GM23338 (cell line): ENCODE data around the gene ZNF687. TPM values are rescaled to one million over a fixed set of nuclear protein-coding genes. Genes with fewer than 3 reads are reported as not detected.

Source experiments
- ATAC-seq: fragments of 200-7000 bp; cut with Tn5 transposase; 3 replicates; pipeline ENCODE4 v1.9.1; 2020
- DNase-seq: peaks from one replicate; pipeline ENCODE4 v3.0.0-alpha.2; 2015; ENCODE audit warnings: low spot score
- H2AFZ ChIP-seq: fragments of 200-600 bp; sonication (generic); 2 replicates; pipeline ENCODE4 v1.8.0; 2016; ENCODE audit warnings: antibody characterized with exemption, mild to moderate bottlenecking, moderate library complexity
- H3F3A ChIP-seq: fragments of 200-600 bp; sonication (generic); replicated peaks from 2 replicates; pipeline ENCODE4 v1.8.0; 2017; ENCODE audit warnings: antibody characterized with exemption, mixed run types, low read depth
- H3K27ac ChIP-seq: fragments of 200-600 bp; sonication (generic); 2 replicates; pipeline ENCODE4 v1.6.1; 2016; ENCODE audit warnings: low read depth
- H3K27me3 ChIP-seq: fragments of 200-600 bp; sonication (generic); 2 replicates; pipeline ENCODE4 v1.8.0; 2016; ENCODE audit warnings: mild to moderate bottlenecking, mixed run types, moderate library complexity; ENCODE audit not compliant: insufficient read depth
- H3K36me3 ChIP-seq: fragments of 200-600 bp; sonication (generic); 2 replicates; pipeline ENCODE4 v1.8.0; 2016; ENCODE audit warnings: mild to moderate bottlenecking; ENCODE audit not compliant: insufficient read depth
- H3K4me1 ChIP-seq: fragments of 200-600 bp; sonication (generic); 2 replicates; pipeline ENCODE4 v1.8.0; 2016; ENCODE audit warnings: mild to moderate bottlenecking, moderate library complexity; ENCODE audit not compliant: insufficient read depth
- H3K4me2 ChIP-seq: fragments of 200-600 bp; sonication (generic); 2 replicates; pipeline ENCODE4 v1.7.1; 2017; ENCODE audit warnings: mixed run types
- H3K4me3 ChIP-seq: fragments of 200-600 bp; sonication (generic); 2 replicates; pipeline ENCODE4 v1.6.1; 2016; ENCODE audit warnings: mixed run types
- H3K79me2 ChIP-seq: fragments of 200-600 bp; sonication (generic); replicated peaks from 2 replicates; pipeline ENCODE4 v1.8.0; 2017; ENCODE audit warnings: mild to moderate bottlenecking; ENCODE audit not compliant: insufficient read depth
- H3K9me2 ChIP-seq: fragments of 200-600 bp; sonication (generic); 2 replicates; pipeline ENCODE4 v1.8.0; 2017; ENCODE audit not compliant: insufficient read depth
- H4K20me1 ChIP-seq: fragments of 200-600 bp; sonication (generic); replicated peaks from 2 replicates; pipeline ENCODE4 v1.8.0; 2017; ENCODE audit warnings: mild to moderate bottlenecking; ENCODE audit not compliant: insufficient read depth
- H3K27ac Mint-ChIP-seq: 2 replicates; pipeline ENCODE4 v1.8.0; 2020; ENCODE audit warnings: inconsistent platforms, mild to moderate bottlenecking, moderate library complexity, mixed read lengths
- H3K27me3 Mint-ChIP-seq: 3 replicates; pipeline ENCODE4 v1.8.0; 2022; ENCODE audit warnings: low read depth, mild to moderate bottlenecking, moderate library complexity, mixed read lengths, inconsistent platforms; ENCODE audit not compliant: insufficient read depth, poor library complexity
- H3K36me3 Mint-ChIP-seq: 3 replicates; pipeline ENCODE4 v1.8.0; 2021; ENCODE audit warnings: low read depth, mild to moderate bottlenecking, inconsistent platforms, moderate library complexity, mixed read lengths
- H3K4me1 Mint-ChIP-seq: 3 replicates; pipeline ENCODE4 v1.8.0; 2020; ENCODE audit warnings: mild to moderate bottlenecking, inconsistent platforms, mixed read lengths
- H3K4me3 Mint-ChIP-seq: 3 replicates; pipeline ENCODE4 v1.8.0; 2021; ENCODE audit warnings: moderate library complexity, mild to moderate bottlenecking, inconsistent platforms, mixed read lengths
- H3K9me3 Mint-ChIP-seq: 3 replicates; pipeline ENCODE4 v1.8.0; 2020; ENCODE audit warnings: moderate library complexity, mild to moderate bottlenecking, inconsistent platforms, mixed read lengths
- CREB1 ChIP-seq: fragments of 250-450 bp; sonication (Bioruptor Pico); IDR thresholded peaks from 2 replicates; pipeline ENCODE4 v1.5.0; 2020; ENCODE audit warnings: low read depth, mild to moderate bottlenecking, moderate library complexity
- EZH2 ChIP-seq: fragments of 200-600 bp; sonication (generic); IDR thresholded peaks from one replicate; pipeline ENCODE4 v1.8.0; 2017; ENCODE audit warnings: antibody characterized with exemption, mild to moderate bottlenecking, low read depth; ENCODE audit not compliant: unreplicated experiment
- EZH2phosphoT487 ChIP-seq: fragments of 200-600 bp; sonication (generic); IDR thresholded peaks from one replicate; pipeline ENCODE4 v1.8.1; 2018; ENCODE audit warnings: antibody characterized with exemption; ENCODE audit not compliant: unreplicated experiment
- JUNB ChIP-seq: IDR thresholded peaks from one replicate; pipeline ENCODE4 v1.6.1; 2016; ENCODE audit warnings: antibody characterized with exemption; ENCODE audit not compliant: unreplicated experiment
- NANOG ChIP-seq: IDR thresholded peaks from 2 replicates; pipeline ENCODE4 v1.6.1; 2016; ENCODE audit warnings: antibody characterized with exemption, borderline replicate concordance
- POLR2AphosphoS5 ChIP-seq: IDR thresholded peaks from 2 replicates; pipeline ENCODE4 v1.6.1; 2016; ENCODE audit warnings: antibody characterized with exemption, low read depth
- STAT1 ChIP-seq: IDR thresholded peaks from one replicate; pipeline ENCODE4 v1.6.1; 2016; ENCODE audit warnings: antibody characterized with exemption; ENCODE audit not compliant: unreplicated experiment
- ZNF114 ChIP-seq: fragments of 250-450 bp; sonication (Bioruptor Pico); IDR thresholded peaks from 2 replicates; pipeline ENCODE4 v1.5.0; 2020; ENCODE audit warnings: mild to moderate bottlenecking, moderate library complexity
- ZNF331 ChIP-seq: fragments of 250-450 bp; sonication (Bioruptor Pico); IDR thresholded peaks from 2 replicates; pipeline ENCODE4 v1.5.0; 2020; ENCODE audit warnings: low read depth, mild to moderate bottlenecking, moderate library complexity
- polyA plus RNA-seq: library from polyadenylated mRNA; unstranded; fragments of >200 nt; fragmentation: Nextera tagmentation; extraction: Ambion mirVana; gene quantifications from 2 replicates; pipeline ENCODE4 v1.2.1, GENCODE V29; 2016
- total RNA-seq: library from RNA; depleted of rRNA; stranded (reverse); fragments of >200 nt; shearing (Covaris generic); gene quantifications from 2 replicates; pipeline ENCODE4 v1.2.3, GENCODE V29; 2014
- TF ChIP-seq, protein P1 (sequence below): IDR thresholded peaks from one replicate; pipeline ENCODE4 v1.6.1; 2018; ENCODE audit warnings: antibody characterized with exemption; ENCODE audit not compliant: unreplicated experiment
- TF ChIP-seq, protein P2 (sequence below), 2 experiments: fragments of 200-600 bp in 1 of 2; sonication (generic) in 1 of 2; conservative IDR thresholded peaks; 2 replicates each; pipeline versions ENCODE4 v1.5.1 to v1.6.1; 2016 to 2017; ENCODE audit warnings: antibody characterized with exemption in 2 of 2, low read depth in 2 of 2, mild to moderate bottlenecking in 2 of 2, moderate library complexity in 1 of 2
- TF ChIP-seq, protein P3 (sequence below): fragments of 250-450 bp; sonication (Bioruptor Pico); IDR thresholded peaks from 2 replicates; pipeline ENCODE4 v1.5.0; 2020; ENCODE audit warnings: mild to moderate bottlenecking, moderate library complexity
- TF ChIP-seq, protein P4 (sequence below): IDR thresholded peaks from 2 replicates; pipeline ENCODE4 v1.6.1; 2016; ENCODE audit warnings: antibody characterized with exemption

The ZNF687 gene
- total and polyA plus RNA-seq, 2 experiments from 2014 or later = 7.7 to 63.9 TPM

DNA sequence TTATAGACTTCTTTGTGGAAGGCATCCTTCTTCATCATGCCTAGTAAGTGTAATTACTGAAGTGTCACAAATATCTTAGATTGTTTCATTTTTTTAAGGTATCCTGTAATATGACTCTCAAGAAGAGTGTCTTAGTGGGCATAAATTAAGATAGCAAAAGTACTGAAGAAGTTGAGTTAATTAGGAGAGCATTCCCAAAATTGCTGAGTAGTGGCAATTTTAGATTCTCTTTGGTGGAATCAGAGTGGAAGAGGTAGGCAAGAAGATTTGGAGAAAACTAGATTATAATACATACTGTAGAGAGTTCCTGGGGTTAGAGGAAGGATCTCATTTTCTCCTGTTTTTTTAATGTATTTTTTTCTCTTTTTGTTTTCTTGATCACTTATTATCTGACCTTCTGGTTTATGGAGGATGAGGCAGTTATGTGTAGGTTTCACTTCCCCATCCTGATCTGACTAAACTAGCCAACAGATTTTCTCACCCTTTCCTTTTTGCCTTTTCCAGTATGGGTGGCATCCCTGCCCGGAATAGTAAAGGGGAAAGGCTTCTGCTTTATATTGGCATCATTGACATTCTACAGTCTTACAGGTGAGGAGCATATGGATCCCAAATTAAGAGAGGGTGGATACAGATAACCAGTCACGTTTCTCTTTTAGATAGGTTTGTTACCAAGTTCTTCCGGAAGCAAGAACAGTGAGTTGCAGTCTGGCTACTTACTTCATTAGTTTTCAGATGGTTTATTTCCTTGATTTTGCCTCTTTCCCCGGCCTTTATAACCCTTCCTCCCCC, 44.2 kb upstream of the ZNF687 start:
- DNase-seq = no peak
- TF ChIP-seq, protein P1, sequence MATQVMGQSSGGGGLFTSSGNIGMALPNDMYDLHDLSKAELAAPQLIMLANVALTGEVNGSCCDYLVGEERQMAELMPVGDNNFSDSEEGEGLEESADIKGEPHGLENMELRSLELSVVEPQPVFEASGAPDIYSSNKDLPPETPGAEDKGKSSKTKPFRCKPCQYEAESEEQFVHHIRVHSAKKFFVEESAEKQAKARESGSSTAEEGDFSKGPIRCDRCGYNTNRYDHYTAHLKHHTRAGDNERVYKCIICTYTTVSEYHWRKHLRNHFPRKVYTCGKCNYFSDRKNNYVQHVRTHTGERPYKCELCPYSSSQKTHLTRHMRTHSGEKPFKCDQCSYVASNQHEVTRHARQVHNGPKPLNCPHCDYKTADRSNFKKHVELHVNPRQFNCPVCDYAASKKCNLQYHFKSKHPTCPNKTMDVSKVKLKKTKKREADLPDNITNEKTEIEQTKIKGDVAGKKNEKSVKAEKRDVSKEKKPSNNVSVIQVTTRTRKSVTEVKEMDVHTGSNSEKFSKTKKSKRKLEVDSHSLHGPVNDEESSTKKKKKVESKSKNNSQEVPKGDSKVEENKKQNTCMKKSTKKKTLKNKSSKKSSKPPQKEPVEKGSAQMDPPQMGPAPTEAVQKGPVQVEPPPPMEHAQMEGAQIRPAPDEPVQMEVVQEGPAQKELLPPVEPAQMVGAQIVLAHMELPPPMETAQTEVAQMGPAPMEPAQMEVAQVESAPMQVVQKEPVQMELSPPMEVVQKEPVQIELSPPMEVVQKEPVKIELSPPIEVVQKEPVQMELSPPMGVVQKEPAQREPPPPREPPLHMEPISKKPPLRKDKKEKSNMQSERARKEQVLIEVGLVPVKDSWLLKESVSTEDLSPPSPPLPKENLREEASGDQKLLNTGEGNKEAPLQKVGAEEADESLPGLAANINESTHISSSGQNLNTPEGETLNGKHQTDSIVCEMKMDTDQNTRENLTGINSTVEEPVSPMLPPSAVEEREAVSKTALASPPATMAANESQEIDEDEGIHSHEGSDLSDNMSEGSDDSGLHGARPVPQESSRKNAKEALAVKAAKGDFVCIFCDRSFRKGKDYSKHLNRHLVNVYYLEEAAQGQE = no peak
- TF ChIP-seq, protein P2, sequence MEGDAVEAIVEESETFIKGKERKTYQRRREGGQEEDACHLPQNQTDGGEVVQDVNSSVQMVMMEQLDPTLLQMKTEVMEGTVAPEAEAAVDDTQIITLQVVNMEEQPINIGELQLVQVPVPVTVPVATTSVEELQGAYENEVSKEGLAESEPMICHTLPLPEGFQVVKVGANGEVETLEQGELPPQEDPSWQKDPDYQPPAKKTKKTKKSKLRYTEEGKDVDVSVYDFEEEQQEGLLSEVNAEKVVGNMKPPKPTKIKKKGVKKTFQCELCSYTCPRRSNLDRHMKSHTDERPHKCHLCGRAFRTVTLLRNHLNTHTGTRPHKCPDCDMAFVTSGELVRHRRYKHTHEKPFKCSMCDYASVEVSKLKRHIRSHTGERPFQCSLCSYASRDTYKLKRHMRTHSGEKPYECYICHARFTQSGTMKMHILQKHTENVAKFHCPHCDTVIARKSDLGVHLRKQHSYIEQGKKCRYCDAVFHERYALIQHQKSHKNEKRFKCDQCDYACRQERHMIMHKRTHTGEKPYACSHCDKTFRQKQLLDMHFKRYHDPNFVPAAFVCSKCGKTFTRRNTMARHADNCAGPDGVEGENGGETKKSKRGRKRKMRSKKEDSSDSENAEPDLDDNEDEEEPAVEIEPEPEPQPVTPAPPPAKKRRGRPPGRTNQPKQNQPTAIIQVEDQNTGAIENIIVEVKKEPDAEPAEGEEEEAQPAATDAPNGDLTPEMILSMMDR (conservative IDR thresholded peaks at IDR 0.05; ENCODE audit: low read depth in 2 of 2) = no peak
- TF ChIP-seq EZH2phosphoT487 = no peak
- TF ChIP-seq JUNB = no peak
- TF ChIP-seq NANOG = no peak
- TF ChIP-seq, protein P3, sequence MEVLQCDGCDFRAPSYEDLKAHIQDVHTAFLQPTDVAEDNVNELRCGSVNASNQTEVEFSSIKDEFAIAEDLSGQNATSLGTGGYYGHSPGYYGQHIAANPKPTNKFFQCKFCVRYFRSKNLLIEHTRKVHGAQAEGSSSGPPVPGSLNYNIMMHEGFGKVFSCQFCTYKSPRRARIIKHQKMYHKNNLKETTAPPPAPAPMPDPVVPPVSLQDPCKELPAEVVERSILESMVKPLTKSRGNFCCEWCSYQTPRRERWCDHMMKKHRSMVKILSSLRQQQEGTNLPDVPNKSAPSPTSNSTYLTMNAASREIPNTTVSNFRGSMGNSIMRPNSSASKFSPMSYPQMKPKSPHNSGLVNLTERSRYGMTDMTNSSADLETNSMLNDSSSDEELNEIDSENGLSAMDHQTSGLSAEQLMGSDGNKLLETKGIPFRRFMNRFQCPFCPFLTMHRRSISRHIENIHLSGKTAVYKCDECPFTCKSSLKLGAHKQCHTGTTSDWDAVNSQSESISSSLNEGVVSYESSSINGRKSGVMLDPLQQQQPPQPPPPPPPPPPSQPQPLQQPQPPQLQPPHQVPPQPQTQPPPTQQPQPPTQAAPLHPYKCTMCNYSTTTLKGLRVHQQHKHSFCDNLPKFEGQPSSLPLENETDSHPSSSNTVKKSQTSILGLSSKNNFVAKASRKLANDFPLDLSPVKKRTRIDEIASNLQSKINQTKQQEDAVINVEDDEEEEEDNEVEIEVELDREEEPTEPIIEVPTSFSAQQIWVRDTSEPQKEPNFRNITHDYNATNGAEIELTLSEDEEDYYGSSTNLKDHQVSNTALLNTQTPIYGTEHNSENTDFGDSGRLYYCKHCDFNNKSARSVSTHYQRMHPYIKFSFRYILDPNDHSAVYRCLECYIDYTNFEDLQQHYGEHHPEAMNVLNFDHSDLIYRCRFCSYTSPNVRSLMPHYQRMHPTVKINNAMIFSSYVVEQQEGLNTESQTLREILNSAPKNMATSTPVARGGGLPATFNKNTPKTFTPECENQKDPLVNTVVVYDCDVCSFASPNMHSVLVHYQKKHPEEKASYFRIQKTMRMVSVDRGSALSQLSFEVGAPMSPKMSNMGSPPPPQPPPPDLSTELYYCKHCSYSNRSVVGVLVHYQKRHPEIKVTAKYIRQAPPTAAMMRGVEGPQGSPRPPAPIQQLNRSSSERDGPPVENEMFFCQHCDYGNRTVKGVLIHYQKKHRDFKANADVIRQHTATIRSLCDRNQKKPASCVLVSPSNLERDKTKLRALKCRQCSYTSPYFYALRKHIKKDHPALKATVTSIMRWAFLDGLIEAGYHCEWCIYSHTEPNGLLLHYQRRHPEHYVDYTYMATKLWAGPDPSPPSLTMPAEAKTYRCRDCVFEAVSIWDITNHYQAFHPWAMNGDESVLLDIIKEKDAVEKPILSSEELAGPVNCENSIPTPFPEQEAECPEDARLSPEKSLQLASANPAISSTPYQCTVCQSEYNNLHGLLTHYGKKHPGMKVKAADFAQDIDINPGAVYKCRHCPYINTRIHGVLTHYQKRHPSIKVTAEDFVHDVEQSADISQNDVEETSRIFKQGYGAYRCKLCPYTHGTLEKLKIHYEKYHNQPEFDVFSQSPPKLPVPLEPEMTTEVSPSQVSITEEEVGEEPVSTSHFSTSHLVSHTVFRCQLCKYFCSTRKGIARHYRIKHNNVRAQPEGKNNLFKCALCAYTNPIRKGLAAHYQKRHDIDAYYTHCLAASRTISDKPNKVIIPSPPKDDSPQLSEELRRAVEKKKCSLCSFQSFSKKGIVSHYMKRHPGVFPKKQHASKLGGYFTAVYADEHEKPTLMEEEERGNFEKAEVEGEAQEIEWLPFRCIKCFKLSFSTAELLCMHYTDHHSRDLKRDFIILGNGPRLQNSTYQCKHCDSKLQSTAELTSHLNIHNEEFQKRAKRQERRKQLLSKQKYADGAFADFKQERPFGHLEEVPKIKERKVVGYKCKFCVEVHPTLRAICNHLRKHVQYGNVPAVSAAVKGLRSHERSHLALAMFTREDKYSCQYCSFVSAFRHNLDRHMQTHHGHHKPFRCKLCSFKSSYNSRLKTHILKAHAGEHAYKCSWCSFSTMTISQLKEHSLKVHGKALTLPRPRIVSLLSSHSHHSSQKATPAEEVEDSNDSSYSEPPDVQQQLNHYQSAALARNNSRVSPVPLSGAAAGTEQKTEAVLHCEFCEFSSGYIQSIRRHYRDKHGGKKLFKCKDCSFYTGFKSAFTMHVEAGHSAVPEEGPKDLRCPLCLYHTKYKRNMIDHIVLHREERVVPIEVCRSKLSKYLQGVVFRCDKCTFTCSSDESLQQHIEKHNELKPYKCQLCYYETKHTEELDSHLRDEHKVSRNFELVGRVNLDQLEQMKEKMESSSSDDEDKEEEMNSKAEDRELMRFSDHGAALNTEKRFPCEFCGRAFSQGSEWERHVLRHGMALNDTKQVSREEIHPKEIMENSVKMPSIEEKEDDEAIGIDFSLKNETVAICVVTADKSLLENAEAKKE (CRISPR knock-in tag) = no peak
- no peak for TF ChIP-seq POLR2AphosphoS5
- TF ChIP-seq, protein P4, sequence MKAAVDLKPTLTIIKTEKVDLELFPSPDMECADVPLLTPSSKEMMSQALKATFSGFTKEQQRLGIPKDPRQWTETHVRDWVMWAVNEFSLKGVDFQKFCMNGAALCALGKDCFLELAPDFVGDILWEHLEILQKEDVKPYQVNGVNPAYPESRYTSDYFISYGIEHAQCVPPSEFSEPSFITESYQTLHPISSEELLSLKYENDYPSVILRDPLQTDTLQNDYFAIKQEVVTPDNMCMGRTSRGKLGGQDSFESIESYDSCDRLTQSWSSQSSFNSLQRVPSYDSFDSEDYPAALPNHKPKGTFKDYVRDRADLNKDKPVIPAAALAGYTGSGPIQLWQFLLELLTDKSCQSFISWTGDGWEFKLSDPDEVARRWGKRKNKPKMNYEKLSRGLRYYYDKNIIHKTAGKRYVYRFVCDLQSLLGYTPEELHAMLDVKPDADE = no peak
- TF ChIP-seq CREB1 = no peak
- no peak for TF ChIP-seq ZNF331 (CRISPR knock-in tag)
- no peak for TF ChIP-seq ZNF114 (CRISPR knock-in tag)
- TF ChIP-seq EZH2 = no peak
- TF ChIP-seq STAT1 = no peak
- no peak overlapping the region for H2AFZ ChIP-seq
- Mint-ChIP-seq H3K4me3 (no peak overlapping the region), H3K9me3 (no peaks in the 10 kb centered on the region), H3K27ac (no peak overlapping the region), H3K36me3 (peaks cover 94% of the 10 kb centered on the region), H3K27me3 (peaks cover 6% of the 10 kb centered on the region), H3K4me1 (no peaks in the 10 kb centered on the region)
- H3K79me2 ChIP-seq = 0 out of 2 replicates have a peak, but pooled peaks cover 7% of the 10 kb centered on the region
- H3K27ac ChIP-seq = no peak overlapping the region
- ATAC-seq = no peak
- H4K20me1 ChIP-seq = no peaks in the 10 kb centered on the region; the same call in 1 of the 2 replicates
- no peak overlapping the region for H3K4me2 ChIP-seq
- no peaks in the 10 kb centered on the region for H3K9me2 ChIP-seq
- H3K4me3 ChIP-seq = no peak overlapping the region
- peaks cover 90% of the 10 kb centered on the region for H3K36me3 ChIP-seq
- H3K4me1 ChIP-seq = no peaks in the 10 kb centered on the region
- no peaks in the 10 kb centered on the region for H3K27me3 ChIP-seq
- peaks cover 20% of the 10 kb centered on the region; the same call in 1 of the 2 replicates for H3F3A ChIP-seq
